NCI-H82 treated with DMSO at 0.1 percent for 48 hours (cell line): ENCODE results near the gene COPG1.

Experiments
- DNase-seq: peaks from one replicate; lab custom pipeline; 2025; ENCODE audit not compliant: unreplicated experiment; lab: John Stamatoyannopoulos, UW

COPG1 gene

DNA sequence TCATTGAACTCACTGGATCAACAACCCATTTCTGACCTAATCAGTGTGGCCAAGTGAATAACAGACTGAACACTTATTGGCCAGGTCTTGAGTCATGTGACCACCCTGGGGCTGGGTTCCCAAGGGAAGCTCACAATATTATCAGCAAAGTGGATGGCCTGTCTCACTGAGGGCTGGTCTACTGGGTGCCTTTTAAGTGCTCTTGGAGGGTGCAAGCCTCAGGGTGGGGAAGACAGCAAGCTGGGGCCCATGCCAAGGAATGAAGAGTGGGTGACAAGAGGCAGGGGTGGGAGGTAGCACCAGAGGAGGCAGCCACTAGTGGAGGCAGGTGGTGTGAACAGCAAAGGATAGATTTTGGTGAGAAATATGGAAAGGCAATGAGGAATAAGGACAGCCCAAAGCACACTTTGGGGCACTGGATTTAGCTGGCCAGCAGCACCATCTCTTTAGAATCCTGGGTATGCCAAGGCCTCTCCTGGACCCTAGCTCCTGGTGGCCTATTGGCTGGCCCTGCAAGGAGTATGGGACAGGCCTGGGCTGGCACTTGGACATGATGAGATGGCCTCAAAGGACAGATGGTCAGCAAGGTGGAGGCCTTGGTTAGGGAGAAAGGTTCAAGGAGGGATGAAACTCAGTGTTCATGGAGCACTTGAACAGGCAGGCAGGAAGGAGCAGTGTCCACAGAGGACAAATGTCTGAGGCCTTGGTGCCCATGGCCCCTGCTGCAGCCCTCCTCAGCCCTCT, 63.4 kb downstream of the COPG1 start:
- peak; percentile 16 for DNase-seq

- no peak for DNase-seq
These were observed 63.9 kb downstream of the COPG1 start for GRCh38 chr3:129313415-129313664.

DNA sequence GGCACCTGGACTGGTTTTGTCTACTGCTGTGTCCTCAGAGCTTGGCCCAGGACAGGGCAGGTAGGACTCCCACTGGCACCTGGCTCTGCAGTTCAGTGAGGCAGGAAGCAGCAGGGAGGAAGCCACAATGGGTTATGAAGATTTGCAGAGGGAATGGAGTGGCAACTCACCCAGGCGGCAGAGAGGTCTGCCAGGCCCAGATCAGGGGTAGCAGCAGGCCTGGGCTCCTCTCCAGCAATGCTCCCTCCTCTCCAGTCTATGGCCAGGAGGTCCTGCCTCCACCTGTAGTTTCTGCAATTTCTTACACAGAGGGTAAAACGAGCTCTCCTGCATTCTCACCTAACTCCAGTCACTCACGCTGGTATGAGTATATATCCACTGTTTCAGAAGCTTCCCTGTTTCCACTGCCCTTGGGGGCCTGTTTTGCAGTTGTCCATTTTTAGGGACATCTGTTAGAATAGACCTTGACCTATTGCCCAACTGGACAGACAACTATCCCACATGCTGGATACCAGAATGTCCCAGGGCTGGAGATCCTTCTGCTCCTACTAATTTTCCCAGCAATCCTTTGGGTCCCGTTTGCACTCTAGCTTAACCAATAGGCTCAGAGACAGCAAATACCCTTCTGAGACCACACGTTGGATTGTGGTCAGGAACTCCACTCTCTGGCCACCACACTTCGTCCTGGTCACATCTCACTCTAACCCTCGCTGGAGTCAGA, 64.4 kb downstream of the COPG1 start:
- DNase-seq, result no peak

GRCh38 chr3:129314386-129315222, 65.2 kb downstream of the COPG1 start:
- DNase-seq, result peak; percentile 75

DNA sequence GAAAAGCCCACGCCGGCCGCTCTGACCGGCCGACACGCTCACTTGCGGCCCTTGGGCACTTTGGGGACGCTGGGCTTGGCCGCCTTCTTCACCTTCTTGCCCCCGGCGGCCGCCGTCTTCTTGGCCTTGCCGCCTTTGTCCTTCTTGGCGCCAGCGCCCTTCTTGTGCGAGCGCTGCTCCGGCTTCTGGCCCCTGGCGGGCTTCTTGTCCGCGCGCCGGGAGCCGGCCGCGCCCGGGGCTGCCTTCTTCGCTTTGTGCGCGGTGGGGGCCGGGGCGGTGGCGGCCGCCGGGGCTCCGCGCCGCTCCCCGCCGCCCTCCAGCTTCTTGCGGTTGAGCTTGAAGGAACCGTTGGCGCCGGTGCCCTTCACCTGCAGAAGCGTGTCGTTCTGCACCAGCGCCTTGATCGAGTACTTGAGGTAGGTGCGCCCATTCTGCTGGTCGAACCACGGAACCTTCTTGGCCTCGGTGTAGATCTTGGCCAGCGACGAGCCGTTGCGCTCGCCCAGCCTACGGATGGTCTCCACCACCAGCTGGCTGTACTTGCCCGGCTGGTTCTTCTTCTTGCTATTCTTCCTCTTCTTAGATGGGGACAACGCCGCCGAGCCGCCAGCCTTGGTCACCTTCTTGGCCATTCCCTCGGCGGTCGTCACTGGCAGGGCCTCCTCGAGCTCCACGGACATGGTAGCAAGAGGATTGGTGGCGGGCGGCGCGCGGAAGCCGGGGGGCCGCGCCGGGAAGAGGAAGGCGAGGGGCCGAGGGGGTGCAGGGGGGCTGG, 66.0 kb downstream of the COPG1 start:
- no peak for DNase-seq

- DNase-seq, result no peak
These were observed 66.5 kb downstream of the COPG1 start for GRCh38 chr3:129315998-129316247.

DNA sequence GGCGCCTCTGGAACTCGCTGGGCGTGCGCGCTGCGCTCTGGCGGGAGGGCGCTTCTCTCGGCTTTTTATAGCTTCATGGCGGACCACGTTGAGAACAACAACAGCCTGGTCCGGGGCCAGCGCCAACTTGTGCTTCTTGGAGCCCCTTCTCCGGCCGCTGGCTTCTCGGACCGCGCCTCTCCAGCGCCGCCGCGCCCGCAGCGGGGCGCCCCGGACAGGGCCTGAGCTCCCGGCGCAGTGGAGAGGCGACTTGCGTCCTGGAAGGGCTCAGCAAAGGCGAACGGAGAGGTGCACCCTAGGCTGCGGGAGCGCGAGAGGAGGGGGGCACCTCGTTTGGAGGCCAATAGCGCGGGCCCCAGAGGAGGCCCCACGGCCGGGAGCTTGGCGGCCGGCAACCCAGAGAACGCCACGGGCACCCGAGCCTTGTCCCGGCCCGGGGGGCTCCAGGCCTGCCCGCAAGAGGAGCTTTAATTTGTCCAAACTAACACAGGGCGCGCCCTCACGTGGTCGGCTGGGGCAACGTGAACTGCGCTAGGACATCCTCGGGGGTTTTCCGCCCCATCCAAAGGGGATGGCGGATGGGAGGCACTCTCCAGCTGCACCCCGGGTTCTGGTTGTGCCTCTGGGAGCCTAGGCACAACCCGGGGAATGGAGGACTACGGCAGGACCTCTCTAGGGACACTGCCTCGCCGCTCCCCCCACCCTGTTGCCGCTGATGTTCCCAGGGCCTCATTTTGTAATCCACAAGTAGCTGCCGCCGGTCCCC, 67.0 kb downstream of the COPG1 start:
- peak; percentile 60 for DNase-seq

- no peak for DNase-seq
These were observed 67.8 kb downstream of the COPG1 start for GRCh38 chr3:129317014-129317771.

DNA sequence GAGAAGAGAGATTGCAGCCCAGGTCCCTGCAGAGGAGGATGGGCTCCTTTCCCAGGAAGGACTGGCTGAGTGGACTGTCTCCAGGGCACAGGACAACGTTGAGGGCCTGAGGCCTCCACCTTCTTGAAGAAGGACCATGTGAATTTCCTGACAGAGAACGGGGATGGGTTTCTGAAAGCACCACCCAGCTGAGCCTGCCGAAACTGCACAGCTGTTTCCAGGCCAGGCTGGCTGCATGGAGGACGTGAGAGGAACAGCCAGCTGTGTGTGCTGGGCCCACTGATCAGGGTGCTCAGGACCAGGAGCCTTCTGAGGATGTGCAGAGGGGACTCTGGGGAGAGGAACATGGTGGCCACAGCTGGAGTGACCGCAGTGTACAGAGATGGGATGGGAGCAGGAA, 68.4 kb downstream of the COPG1 start:
- no peak for DNase-seq

DNA sequence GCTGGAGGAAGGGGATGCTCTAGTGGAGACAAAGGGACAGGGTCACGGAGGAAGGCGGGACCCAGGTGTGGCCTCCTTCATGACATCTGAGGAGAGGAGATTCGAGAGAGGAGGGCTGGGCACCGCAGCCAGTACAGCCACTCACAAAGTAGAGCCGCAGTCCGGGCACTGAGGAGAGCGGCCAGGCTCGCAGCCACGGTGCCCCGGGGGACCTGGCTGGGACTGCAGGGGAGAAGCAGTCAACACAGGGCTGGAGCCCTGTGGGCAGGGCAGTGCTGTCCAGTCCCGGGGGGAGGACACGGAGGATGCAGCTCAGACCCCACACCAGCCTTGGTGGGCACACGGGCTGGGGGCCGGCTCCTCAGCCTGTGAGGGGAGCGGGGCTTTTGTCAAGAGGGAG, 69.5 kb downstream of the COPG1 start:
- DNase-seq, result no peak

GRCh38 chr3:129320261-129320660, 70.9 kb downstream of the COPG1 start:
- DNase-seq, result no peak

- no peak for DNase-seq
These were observed 71.5 kb downstream of the COPG1 start for GRCh38 chr3:129320825-129321487.

DNA sequence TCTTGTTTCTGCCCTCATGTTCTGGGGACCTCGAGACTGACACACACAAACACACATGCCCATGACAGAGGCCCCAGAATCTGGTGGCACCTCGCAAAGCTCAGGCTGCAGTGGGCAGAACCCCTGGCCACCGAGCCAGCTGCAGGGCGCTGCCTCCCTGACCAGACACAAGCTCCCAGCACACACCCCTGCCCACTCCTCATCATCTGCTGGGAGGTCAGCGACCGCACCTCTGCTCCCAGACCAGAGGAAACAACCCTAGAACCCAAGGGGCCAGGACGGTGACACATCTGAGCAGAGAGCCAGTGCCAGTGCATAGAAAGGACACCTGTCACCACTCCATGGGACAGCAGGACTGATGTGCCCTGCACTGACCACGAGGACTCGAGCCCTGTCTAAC, 72.5 kb downstream of the COPG1 start:
- DNase-seq, result no peak

GRCh38 chr3:129323651-129324294, 74.4 kb downstream of the COPG1 start:
- DNase-seq, result no peak

GRCh38 chr3:129324855-129325254, 75.4 kb downstream of the COPG1 start:
- DNase-seq, result no peak

DNA sequence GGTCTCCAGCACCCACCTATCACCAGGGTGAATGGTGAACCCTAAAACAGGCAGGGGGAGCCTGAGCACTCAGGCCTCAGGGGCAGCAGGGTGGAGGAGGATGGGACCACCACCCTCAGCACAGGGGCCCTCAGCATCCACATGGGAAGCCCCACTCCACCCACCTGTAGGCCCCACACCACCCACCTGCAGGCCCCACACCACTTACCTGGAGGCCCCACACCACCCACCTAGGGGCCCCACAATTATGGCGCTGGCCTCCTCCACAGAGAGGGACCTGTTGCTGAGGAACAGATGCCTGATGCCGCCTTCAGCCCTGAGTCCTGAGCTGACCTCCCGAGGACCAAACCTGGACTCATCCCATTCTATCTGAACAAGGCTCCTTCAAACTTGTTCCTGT, 76.0 kb downstream of the COPG1 start:
- DNase-seq, result no peak

GRCh38 chr3:129326138-129326537, 76.7 kb downstream of the COPG1 start:
- no peak for DNase-seq

DNA sequence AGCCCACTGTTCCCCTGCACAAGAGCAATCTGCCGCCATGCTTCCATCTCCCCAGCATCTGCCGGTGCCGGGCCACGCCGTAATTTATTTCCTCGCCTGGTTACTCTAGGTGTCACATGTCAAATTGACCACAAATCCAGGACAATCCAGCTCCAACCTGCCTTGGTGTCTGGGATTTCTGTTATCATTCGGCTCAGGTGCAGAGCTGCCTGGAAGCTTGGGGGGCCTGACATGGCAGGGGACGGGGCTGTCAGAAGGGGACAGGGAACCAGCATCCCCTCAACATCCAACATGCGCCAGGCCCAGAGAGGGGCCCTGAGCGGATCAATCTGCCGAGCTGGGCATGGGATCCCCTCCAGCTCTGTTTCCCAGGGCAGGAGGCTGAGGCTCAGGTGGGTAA, 77.2 kb downstream of the COPG1 start:
- DNase-seq, result no peak
